Gastroesophageal sphincter (tissue), 4 donors: ENCODE measurements around the gene CXADR. TPM values are rescaled to one million over a fixed set of nuclear protein-coding genes. Genes with fewer than 3 reads are reported as not detected.
"Not testable (repeated sequence)": the region's sequence is repeated elsewhere in the genome, so short reads cannot be mapped to it uniquely, and the experiment has no call there.

Experiments
- ATAC-seq: fragments of 150-250 bp; one replicate; pipeline ENCODE4 v1.9.1; 2016; ENCODE audit warnings: mild to moderate bottlenecking, moderate library complexity
- H3K27ac ChIP-seq, 4 donors: fragments of 200-600 bp; sonication (generic) in 3 of 4; 1 replicate in 3 of 4; 2 replicates in 1 of 4; pipeline ENCODE4 v1.5.1; 2016 to 2019
- H3K27me3 ChIP-seq: fragments of 200-600 bp; sonication (generic); one replicate; pipeline ENCODE4 v1.5.1; 2019
- H3K36me3 ChIP-seq, 2 donors: fragments of 200-600 bp; sonication (generic); one replicate each; pipeline ENCODE4 v1.5.1; 2019; ENCODE audit warnings: control low read depth in 1 of 2
- H3K4me1 ChIP-seq, 3 donors: fragments of 200-600 bp; sonication (generic); 1 replicate in 2 of 3; 2 replicates in 1 of 3; pipeline ENCODE4 v1.5.1; 2016 to 2019; ENCODE audit warnings: control low read depth in 2 of 3
- H3K4me3 ChIP-seq, 2 donors: fragments of 200-600 bp; sonication (generic); one replicate each; pipeline ENCODE4 v1.5.1; 2019; ENCODE audit warnings: mild to moderate bottlenecking in 1 of 2, moderate library complexity in 1 of 2
- H3K9me3 ChIP-seq, 3 donors: fragments of 200-600 bp; sonication (generic); one replicate each; pipeline ENCODE4 v1.5.1; 2017 to 2019; ENCODE audit warnings: control low read depth in 2 of 3
- CTCF ChIP-seq, 4 experiments: fragments of 200-600 bp in 2 of 4; fragments of 450-650 bp in 2 of 4; sonication (generic) in 1 of 4; IDR thresholded peaks; one replicate each; pipeline ENCODE4 v1.5.1; 2017 to 2019; ENCODE audit warnings: antibody characterized with exemption in 4 of 4, mild to moderate bottlenecking in 2 of 4, moderate library complexity in 2 of 4
- EP300 ChIP-seq: sonication (generic); formaldehyde crosslinking; IDR thresholded peaks from one replicate; pipeline ENCODE4 v1.6.1; 2017; ENCODE audit warnings: antibody characterized with exemption, mild to moderate bottlenecking
- POLR2A ChIP-seq, 2 donors: fragments of 450-650 bp; IDR thresholded peaks; one replicate each; pipeline ENCODE4 v1.6.1; 2017; ENCODE audit warnings: antibody characterized with exemption in 2 of 2, mild to moderate bottlenecking in 2 of 2, moderate library complexity in 1 of 2
- POLR2AphosphoS5 ChIP-seq: sonication (generic); formaldehyde crosslinking; IDR thresholded peaks from one replicate; pipeline ENCODE4 v1.6.1; 2017; ENCODE audit warnings: antibody characterized with exemption
- WGBS, 2 donors: methylation state at CpG; one replicate each; pipeline ENCODE4 v1.1.5; 2018; ENCODE audit warnings: low coverage in 1 of 2; 5-methylcytosine and 5-hydroxymethylcytosine counted together
- total RNA-seq, 4 donors: library from RNA; depleted of rRNA; stranded (reverse); fragments of >200 nt; gene quantifications; one replicate each; pipeline ENCODE4 v1.1.0, GENCODE V29; 2016

Gene CXADR
- total RNA-seq, 4 donors from 2014 or later: 0.54 to 10.6 (median 4.4) TPM

GRCh38 chr21:17469727-17470126 is 43.1 kb upstream of the CXADR start:
- TF ChIP-seq POLR2AphosphoS5 (no peak), POLR2A (IDR thresholded peaks at IDR 0.05) (no peak), EP300 (no peak), CTCF (IDR thresholded peaks at IDR 0.05) (no peak)
- no peaks in the 10 kb centered on the region for H3K4me1 ChIP-seq
- no peak for ATAC-seq
- no peak overlapping the region for H3K27ac ChIP-seq
- no peaks in the 10 kb centered on the region for H3K27me3 ChIP-seq
- no peaks in the 10 kb centered on the region for H3K36me3 ChIP-seq
- H3K4me3 ChIP-seq: no peak overlapping the region
- no peaks in the 10 kb centered on the region for H3K9me3 ChIP-seq
- 87 to 100% methylated on average over 1 of the region's 1 CpG for WGBS, 2 donors

GRCh38 chr21:17472182-17472581 is 40.7 kb upstream of the CXADR start:
- ATAC-seq: no peak
- no peak overlapping the region for H3K27ac ChIP-seq
- H3K27me3 ChIP-seq: no peaks in the 10 kb centered on the region
- TF ChIP-seq CTCF (IDR thresholded peaks at IDR 0.05) (no peak), POLR2AphosphoS5 (no peak), EP300 (no peak), POLR2A (IDR thresholded peaks at IDR 0.05) (no peak)
- 50 to 78% methylated on average over 1 of the region's 1 CpG for WGBS, 2 donors
- H3K4me3 ChIP-seq: no peak overlapping the region
- H3K9me3 ChIP-seq: no peaks in the 10 kb centered on the region
- no peaks in the 10 kb centered on the region for H3K4me1 ChIP-seq
- H3K36me3 ChIP-seq: no peaks in the 10 kb centered on the region

- Histone ChIP-seq H3K4me3 (no peak overlapping the region), H3K27me3 (no peaks in the 10 kb centered on the region), H3K36me3 (no peaks in the 10 kb centered on the region), H3K9me3 (no peaks in the 10 kb centered on the region), H3K27ac (no peak overlapping the region), H3K4me1 (no peaks in the 10 kb centered on the region)
- no peak for TF ChIP-seq POLR2A (IDR thresholded peaks at IDR 0.05)
- no peak for TF ChIP-seq POLR2AphosphoS5
- TF ChIP-seq EP300: no peak
- no peak for TF ChIP-seq CTCF (IDR thresholded peaks at IDR 0.05)
- 57 to 90% methylated on average over 1 to 6 of the region's 7 CpGs for WGBS, 2 donors
- ATAC-seq: no peak
These were observed 40.1 kb upstream of the CXADR start for GRCh38 chr21:17472592-17473271.

- no peak overlapping the region for H3K27ac ChIP-seq
- no peaks in the 10 kb centered on the region for H3K36me3 ChIP-seq
- 51 to 83% methylated on average over 1 to 2 of the region's 4 CpGs for whole genome bisulfite sequencing, 2 donors
- no peaks in the 10 kb centered on the region for H3K9me3 ChIP-seq
- H3K4me1 ChIP-seq: no peaks in the 10 kb centered on the region
- ATAC-seq: no peak
- no peak overlapping the region for H3K4me3 ChIP-seq
- TF ChIP-seq POLR2AphosphoS5 (no peak), CTCF (IDR thresholded peaks at IDR 0.05) (no peak)
- no peaks in the 10 kb centered on the region for H3K27me3 ChIP-seq
These were observed 36.8 kb upstream of the CXADR start for GRCh38 chr21:17476006-17476405.

GRCh38 chr21:17478156-17478555 is 34.7 kb upstream of the CXADR start:
- not testable (repeated sequence) for ATAC-seq, H3K9me3 ChIP-seq

More at GRCh38 chr21:17478156-17478555, 34.7 kb upstream of the CXADR start:
- not testable (repeated sequence) for H3K27me3 ChIP-seq, H3K4me3 ChIP-seq, H3K4me1 ChIP-seq, H3K36me3 ChIP-seq, H3K27ac ChIP-seq
- WGBS, 2 donors: 98 to 100% methylated on average over 6 of the region's 6 CpGs
